ENCODE measurements around the gene FERMT2. TPM values are rescaled to one million over a fixed set of nuclear protein-coding genes. Genes with fewer than 3 reads are reported as not detected.

Gene FERMT2, protein sequence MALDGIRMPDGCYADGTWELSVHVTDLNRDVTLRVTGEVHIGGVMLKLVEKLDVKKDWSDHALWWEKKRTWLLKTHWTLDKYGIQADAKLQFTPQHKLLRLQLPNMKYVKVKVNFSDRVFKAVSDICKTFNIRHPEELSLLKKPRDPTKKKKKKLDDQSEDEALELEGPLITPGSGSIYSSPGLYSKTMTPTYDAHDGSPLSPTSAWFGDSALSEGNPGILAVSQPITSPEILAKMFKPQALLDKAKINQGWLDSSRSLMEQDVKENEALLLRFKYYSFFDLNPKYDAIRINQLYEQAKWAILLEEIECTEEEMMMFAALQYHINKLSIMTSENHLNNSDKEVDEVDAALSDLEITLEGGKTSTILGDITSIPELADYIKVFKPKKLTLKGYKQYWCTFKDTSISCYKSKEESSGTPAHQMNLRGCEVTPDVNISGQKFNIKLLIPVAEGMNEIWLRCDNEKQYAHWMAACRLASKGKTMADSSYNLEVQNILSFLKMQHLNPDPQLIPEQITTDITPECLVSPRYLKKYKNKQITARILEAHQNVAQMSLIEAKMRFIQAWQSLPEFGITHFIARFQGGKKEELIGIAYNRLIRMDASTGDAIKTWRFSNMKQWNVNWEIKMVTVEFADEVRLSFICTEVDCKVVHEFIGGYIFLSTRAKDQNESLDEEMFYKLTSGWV
- total RNA-seq: 10 to 100 TPM; 57.1 to 98.5 (median 74.2) TPM

DNA sequence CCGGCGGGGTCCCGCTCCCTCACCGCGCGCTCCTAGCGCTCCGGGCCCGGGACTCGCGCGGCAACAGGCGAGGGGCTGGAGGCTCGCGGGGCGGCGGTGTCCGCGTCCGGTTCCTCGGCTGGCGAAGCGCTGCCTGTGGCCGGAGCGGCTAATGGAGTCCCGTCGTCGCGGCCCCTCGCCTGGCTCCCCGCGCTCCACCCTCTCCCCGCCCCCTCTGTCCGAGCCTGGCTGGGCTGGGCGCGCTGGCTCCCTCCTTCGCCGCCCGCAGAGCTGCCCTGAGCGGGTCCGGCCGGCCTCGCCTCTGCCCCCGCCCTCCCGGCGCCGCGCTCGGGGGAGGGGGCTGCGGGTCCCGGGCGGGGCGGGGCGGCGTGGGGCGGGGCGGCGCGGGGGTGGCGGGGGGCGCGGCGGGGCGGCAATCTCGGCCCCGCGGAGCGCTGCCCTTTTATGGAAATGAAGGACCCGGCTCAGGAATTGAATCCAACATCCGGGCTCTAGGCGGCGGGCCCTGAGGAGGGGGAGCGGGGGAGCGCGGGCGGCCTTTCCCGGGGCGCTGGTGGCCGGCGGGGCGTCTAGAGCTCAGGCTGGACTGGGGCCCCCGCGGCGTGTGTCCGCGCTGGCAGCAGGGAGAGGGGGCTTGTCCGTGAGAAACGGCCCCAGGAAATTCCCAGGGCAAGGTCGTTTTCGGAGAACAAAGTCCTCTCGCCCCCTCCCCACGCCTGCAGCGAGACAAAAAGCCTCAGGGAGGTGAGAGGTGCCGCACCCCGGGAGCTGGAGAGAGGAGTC is at the start of gene FERMT2:
FERMT2 (minus strand) TSS at position 153 of the 783 bp plus-strand sequence. CDS start 482 bp downstream, outside the sequence.
- H3K36me3 ChIP-seq: no peaks in the 10 kb centered on the region
- H3K4me3 ChIP-seq (replicated peaks in 1 of 3): peak within 1 kb of the TSS; percentile 28 to 98 (median 89)
- 0 to 1% methylated on average over 15 to 47 of the region's 95 CpGs for WGBS, 2 donors
- peak within 1 kb of the TSS; percentile 97 to 99 (median 99) for H3K27ac ChIP-seq
- DNase-seq: peak; percentile 92
- no peaks in the 10 kb centered on the region for H3K9me3 ChIP-seq
- TF ChIP-seq CTCF (IDR thresholded peaks at IDR 0.05) (peak in 1 of 6 experiments; percentile 2), POLR2A (IDR thresholded peaks at IDR 0.05) (peak; percentile 91 to 94)
- H3K27me3 ChIP-seq: no peaks in the 10 kb centered on the region
- H3K4me1 ChIP-seq: peaks cover 12 to 16% of the 10 kb centered on the region in 2 donors
- intact Hi-C loops (cut with DNase I): no loop called here

- H3K27me3 ChIP-seq: no peaks in the 10 kb centered on the region
- no peaks in the 10 kb centered on the region for H3K4me1 ChIP-seq
- WGBS, 2 donors: 75 to 84% methylated on average over 6 of the region's 6 CpGs
- H3K27ac ChIP-seq: no peak overlapping the region
- no peaks in the 10 kb centered on the region for H3K9me3 ChIP-seq
- DNase-seq: no peak
- no peak overlapping the region for H3K4me3 ChIP-seq (replicated peaks in 1 of 3)
- no peaks in the 10 kb centered on the region for H3K36me3 ChIP-seq
- TF ChIP-seq CTCF (IDR thresholded peaks at IDR 0.05) (no peak), POLR2A (IDR thresholded peaks at IDR 0.05) (no peak)
- intact Hi-C loops (cut with DNase I): no loop called here
These were observed 47.6 kb upstream of the FERMT2 start for GRCh38 chr14:52998376-52999015.

DNA sequence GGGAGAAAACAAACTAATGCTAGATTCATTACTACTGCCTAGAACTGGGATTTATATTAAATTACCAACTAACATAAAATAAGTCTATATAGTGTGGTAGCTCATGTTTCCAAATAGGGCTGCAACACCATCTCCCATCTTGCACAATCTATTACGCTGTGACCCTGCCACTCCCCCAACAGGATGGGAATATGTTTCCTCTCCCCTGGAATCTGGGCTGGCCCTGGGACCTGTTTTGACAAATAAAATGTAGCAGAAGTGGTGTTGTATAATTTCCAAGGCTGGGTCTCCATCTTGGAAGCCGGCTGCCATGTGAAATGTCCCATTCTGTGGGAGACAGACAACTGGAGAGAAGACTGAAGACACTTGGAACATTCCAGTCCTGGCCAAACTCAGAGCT is 45.6 kb upstream of the FERMT2 start:
- H3K27ac ChIP-seq: no peak overlapping the region
- no peak overlapping the region for H3K4me3 ChIP-seq (replicated peaks in 1 of 3)
- H3K27me3 ChIP-seq: no peaks in the 10 kb centered on the region
- 87 to 94% methylated on average over 2 of the region's 2 CpGs for WGBS, 2 donors
- H3K4me1 ChIP-seq: no peaks in the 10 kb centered on the region
- H3K9me3 ChIP-seq: no peaks in the 10 kb centered on the region
- TF ChIP-seq POLR2A (IDR thresholded peaks at IDR 0.05) (no peak), CTCF (IDR thresholded peaks at IDR 0.05) (no peak)
- DNase-seq: no peak
- intact Hi-C loops (cut with DNase I): no loop called here
- no peaks in the 10 kb centered on the region for H3K36me3 ChIP-seq

- intact Hi-C loops (cut with DNase I): no loop called here
- H3K9me3 ChIP-seq: no peaks in the 10 kb centered on the region
- H3K4me1 ChIP-seq: no peaks in the 10 kb centered on the region
- DNase-seq: no peak
- H3K36me3 ChIP-seq: no peaks in the 10 kb centered on the region
- TF ChIP-seq POLR2A (IDR thresholded peaks at IDR 0.05) (no peak), CTCF (IDR thresholded peaks at IDR 0.05) (no peak)
- no peak overlapping the region for H3K27ac ChIP-seq
- no peak overlapping the region for H3K4me3 ChIP-seq (replicated peaks in 1 of 3)
- WGBS, 2 donors: 88 to 89% methylated on average over 1 of the region's 1 CpG
- H3K27me3 ChIP-seq: no peaks in the 10 kb centered on the region
These were observed 45.1 kb upstream of the FERMT2 start for GRCh38 chr14:52995998-52996397.
